GM12872 (cell line): ENCODE results near the gene KIF5A.

Source experiments
- TF ChIP-seq, protein P1 (sequence below): IDR thresholded peaks from 3 replicates; pipeline ENCODE4 v1.5.1; 2011; ENCODE audit warnings: low read depth, mild to moderate bottlenecking, low read length, moderate library complexity; ENCODE audit not compliant: insufficient read depth

Gene KIF5A

DNA sequence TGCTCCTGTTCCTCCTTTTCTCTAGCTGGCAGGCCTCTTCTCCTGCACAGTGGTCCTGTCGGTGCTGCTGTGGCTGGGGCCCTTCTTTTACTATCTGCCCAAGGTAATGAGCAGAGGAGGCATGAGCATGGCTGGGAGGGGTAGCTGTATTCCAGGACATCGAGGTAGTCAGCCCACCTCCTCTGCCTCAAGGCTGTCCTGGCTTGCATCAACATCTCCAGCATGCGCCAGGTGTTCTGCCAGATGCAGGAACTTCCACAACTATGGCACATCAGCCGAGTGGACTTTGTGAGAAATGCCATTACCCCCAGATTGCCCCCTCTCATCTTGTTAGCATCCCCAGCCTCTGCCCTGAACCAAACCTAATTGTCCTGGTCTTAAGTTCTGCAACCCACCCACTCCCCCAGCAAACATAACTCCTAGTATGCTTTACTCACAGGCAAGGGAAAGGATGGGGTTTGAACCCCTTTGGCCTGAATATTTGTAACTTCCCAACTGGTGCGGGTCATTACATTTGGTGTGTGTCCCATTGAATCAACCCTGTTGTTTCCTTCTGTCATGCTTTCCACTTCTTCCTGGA is 74.1 kb downstream of the KIF5A start:
- TF ChIP-seq, protein P1, sequence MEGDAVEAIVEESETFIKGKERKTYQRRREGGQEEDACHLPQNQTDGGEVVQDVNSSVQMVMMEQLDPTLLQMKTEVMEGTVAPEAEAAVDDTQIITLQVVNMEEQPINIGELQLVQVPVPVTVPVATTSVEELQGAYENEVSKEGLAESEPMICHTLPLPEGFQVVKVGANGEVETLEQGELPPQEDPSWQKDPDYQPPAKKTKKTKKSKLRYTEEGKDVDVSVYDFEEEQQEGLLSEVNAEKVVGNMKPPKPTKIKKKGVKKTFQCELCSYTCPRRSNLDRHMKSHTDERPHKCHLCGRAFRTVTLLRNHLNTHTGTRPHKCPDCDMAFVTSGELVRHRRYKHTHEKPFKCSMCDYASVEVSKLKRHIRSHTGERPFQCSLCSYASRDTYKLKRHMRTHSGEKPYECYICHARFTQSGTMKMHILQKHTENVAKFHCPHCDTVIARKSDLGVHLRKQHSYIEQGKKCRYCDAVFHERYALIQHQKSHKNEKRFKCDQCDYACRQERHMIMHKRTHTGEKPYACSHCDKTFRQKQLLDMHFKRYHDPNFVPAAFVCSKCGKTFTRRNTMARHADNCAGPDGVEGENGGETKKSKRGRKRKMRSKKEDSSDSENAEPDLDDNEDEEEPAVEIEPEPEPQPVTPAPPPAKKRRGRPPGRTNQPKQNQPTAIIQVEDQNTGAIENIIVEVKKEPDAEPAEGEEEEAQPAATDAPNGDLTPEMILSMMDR, result no peak

DNA sequence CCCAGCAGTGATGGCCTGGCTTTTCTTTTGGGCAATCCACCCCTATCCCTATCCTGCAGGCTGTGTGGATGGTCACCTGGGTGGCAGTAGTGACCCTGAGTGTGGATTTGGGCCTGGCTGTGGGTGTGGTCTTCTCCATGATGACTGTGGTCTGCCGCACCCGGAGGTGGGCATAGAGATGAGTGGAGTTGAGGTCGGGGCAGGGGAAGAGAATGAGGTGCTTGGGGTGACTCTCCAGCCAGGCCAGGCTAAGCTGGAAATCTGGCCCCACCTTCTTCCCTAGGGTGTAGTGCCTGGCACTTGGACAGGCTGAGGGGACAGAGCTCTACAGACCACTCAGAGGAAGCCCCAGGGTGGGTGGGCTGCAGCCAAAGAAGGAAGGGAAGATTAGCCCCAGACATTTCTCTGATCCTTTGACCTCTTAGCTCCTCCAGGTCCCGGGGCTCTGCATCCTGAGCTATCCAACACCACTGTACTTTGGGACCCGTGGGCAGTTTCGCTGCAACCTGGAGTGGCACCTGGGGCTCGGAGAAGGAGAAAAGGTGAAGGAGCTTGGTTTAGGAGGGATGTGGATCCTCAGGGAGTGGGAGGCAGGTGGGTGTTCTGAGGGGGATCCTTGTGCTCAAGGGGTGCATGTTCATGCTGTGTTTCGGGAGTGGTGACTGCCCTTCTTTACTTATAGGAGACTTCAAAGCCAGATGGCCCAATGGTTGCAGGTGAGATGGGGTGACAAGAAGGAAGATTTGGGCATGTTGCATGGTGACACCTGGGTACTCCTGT is 74.8 kb downstream of the KIF5A start:
- TF ChIP-seq, protein P1, result no peak

DNA sequence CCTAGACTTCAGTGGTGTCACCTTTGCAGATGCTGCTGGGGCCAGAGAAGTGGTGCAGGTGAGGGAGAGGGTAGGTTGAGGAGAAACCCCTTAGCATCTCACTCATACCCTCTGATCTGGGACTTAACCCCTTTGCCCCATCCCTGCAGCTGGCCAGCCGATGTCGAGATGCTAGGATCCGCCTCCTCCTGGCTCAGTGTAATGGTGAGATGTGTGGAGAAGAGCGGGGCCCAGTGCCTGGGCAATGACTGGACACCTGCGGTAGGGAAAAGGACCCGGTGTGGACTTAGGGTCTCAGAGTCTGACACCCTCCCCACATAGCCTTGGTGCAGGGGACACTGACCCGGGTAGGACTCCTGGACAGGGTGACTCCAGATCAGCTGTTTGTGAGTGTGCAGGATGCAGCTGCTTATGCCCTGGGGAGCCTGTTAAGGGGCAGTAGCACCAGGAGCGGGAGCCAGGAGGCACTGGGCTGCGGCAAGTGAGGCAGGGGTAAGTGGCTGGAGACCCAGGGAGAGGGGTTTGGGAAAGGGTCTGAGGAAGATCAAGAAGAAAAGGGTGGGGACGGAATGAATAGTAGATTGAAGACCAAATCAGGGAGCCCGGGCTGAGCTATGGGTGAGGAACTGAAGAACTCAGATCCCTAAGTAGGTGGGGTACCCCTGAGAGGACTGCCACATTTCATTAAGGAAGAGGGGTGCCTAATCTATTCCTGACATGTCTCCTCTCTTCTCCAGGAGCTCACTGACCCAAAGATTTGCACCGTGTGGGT is 75.6 kb downstream of the KIF5A start:
- TF ChIP-seq, protein P1, result no peak

DNA sequence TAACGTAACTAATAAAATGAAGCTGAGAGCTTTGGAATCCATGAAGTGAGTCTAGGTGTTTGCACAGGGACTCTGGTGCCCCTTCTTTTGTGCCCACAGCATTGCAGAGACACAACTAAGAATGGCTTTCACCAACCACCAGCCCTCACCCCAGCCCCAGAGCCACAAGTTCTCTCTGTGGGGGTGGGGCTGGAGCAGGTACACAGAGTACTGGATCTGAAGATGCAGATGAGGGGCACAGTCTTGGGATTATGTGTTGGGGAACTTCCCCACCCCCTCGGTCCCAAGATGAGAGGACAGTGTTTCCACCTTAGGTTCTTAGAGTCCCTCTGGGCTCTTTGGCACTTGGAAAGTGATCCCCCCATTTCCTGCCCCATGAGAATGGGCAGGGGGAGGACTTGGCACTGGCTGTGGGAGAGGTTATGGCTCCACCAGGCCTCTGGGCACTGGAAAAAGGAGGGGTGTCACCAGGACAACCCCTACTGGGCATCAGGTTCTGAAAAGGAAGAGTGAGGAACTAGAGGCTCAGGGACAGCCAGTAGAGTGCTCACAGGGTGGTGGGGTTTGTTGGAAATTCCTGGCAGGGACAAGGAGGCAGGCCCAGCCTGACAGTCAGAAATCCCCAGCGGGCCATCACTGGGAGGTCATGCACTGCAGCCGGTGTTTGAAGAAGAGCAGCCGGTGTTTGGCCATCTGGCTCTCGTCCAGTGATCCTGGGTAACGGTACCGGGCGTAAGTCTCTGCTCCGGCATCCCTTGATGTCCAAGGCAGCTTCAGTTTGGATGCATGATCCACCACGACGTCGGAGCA is 76.5 kb downstream of the KIF5A start:
- TF ChIP-seq, protein P1, result no peak

DNA sequence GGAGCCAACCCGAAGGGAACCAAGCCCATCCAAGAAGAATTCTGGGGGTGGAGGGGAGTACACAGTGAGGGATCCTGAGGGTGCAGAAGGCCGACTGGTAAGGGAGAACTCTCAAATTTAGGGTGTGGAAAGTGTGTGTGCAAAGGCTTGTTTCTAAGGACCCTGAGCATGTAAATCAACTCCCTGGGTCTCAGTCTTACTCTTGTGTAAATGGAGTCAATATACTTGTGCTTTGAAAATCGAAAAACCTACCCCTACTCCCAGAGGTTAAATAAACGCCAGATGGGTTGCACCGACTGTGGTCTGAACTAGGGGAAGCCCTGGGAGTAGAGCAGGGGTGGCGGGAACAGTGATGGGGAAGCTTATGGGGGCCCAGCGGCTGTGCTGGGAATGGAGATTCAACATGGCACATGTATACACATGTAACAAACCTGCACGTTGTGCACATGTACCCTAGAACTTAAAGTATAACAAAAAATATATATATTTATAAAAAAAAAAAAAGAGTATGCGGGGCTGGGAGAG is 77.1 kb downstream of the KIF5A start:
- TF ChIP-seq, protein P1, result no peak

DNA sequence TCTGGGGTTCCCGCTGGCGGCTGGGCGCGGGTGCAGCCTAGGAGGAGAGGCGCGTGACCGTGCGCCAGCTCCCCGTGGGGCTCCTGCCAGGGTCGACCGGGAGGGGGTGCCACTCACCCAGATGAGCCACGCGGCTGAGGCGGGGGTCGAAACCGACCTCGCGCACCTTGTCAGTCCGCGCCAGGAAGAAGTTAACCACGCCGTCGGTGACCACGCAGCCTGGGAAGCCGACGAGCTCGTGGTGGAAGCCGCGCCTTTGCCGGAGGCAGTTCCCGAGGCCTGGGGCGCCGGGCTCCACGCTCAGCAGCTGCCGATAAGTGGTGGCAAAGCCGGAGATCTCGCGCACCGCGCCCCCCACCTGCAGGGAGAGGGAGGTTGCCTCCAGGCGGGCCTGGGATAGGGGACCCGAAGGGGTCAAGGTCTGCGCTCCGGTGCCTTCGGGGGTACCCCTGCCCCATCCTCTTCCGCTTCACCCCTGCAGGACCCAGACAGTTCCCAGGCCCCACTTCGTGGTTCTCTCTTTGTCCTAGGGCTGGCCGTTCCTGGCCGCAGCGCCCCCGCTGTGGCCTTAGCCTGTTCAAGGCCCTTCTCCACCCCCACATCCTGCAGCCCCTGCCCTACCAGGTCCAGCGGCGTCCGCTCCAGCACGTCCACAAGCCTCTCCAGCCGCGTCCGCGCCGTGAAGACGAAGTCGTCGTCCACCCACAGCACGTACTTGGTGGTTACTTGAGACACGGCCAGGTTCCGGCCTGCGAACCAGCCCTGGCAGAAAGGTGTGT is 77.8 kb downstream of the KIF5A start:
- TF ChIP-seq, protein P1, result 0 out of 3 replicates have a peak, but pooled peaks have one; percentile 28
